ENCODE measurements around the gene GCDH. TPM values are rescaled to one million over a fixed set of nuclear protein-coding genes. Genes with fewer than 3 reads are reported as not detected.
A peak's percentile ranks its signal among the peaks of the same experiment; 100 is the strongest.

The GCDH gene
- total and polyA plus RNA-seq, 8 donors, result 17.5 to 30.8 (median 24.0) TPM; not detected in 1

DNA sequence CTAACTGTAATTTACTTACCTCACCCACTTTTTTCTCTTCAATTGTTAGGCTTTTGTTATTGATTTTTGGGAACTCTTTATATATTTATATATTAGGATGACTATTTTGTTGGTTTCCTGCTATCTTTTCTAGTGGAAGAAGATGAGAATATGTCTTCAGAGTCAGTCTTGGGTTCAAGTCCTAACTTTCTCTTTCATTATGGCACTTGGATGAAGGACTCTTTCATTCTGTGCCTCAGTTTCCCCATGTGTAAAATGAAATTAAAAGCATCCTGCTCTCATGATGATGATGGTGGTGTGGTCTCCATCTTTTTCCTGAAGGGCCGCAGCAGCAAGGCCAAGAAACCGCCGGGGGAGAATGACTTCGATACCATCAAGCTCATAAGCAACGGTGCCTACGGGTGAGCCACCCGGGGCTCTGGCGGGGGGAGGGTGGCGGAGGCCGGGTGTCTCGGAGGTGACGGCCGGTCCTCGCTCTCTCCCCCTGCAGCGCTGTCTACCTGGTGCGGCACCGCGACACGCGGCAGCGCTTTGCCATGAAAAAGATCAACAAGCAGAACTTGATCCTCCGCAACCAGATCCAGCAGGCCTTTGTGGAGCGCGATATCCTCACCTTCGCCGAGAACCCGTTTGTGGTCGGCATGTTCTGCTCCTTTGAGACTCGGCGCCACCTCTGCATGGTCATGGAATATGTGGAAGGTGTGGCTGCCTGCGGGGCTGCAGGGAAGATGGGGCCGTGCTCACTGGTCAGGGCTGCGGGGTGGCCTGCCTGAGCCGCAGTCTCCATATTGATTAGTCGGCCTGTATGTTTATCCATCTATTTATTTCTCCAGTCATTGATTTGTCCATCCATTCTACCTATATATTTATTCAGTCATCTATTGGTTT, 32.7 kb upstream of the GCDH start:
- intact Hi-C loops (cut with DNase I; ENCODE audit: low total_unique reads), result no loop called here
- 91 to 93% (median 93%) methylated on average over 31 to 35 of the region's 35 CpGs for WGBS, 5 donors
- TF ChIP-seq, protein P1, sequence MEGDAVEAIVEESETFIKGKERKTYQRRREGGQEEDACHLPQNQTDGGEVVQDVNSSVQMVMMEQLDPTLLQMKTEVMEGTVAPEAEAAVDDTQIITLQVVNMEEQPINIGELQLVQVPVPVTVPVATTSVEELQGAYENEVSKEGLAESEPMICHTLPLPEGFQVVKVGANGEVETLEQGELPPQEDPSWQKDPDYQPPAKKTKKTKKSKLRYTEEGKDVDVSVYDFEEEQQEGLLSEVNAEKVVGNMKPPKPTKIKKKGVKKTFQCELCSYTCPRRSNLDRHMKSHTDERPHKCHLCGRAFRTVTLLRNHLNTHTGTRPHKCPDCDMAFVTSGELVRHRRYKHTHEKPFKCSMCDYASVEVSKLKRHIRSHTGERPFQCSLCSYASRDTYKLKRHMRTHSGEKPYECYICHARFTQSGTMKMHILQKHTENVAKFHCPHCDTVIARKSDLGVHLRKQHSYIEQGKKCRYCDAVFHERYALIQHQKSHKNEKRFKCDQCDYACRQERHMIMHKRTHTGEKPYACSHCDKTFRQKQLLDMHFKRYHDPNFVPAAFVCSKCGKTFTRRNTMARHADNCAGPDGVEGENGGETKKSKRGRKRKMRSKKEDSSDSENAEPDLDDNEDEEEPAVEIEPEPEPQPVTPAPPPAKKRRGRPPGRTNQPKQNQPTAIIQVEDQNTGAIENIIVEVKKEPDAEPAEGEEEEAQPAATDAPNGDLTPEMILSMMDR (IDR thresholded peaks at IDR 0.05), result no peak
- TF ChIP-seq POLR2AphosphoS5 (IDR thresholded peaks at IDR 0.05) (no peak), EP300 (IDR thresholded peaks at IDR 0.05) (no peak), POLR2A (IDR thresholded peaks at IDR 0.05) (no peak)
- Histone ChIP-seq H3K36me3 (no peaks in the 10 kb centered on the region), H3K4me1 (no peaks in the 10 kb centered on the region), H3K27me3 (no peaks in the 10 kb centered on the region), H3K27ac (no peak overlapping the region), H3K9me3 (peaks cover 0 to 3% (median 0%) of the 10 kb centered on the region in 4 donors), H3K4me3 (no peak overlapping the region)
- no peak for DNase-seq

DNA sequence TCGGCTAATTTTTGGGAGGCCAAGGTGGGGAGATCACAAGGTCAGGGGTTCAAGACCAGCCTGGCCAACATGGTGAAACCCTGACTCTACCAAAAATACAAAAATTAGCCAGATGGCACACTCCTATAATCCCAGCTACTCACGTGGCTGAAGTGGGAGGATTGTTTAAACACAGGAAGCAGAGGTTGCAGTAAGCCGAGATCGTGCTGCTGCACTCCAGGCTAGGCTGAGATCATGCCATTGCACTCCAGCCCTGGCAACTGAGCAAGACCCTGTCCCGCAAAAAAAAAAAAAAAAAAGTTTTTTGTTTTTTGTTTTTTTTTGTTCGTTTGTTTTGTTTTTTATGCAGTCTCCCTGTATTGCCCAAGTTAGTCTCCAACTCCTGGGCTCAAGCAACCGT, 31.4 kb upstream of the GCDH start:
- H3K4me1 ChIP-seq, result no peaks in the 10 kb centered on the region
- peaks cover 0 to 2% (median 0%) of the 10 kb centered on the region in 3 donors for H3K27me3 ChIP-seq
- no peak for DNase-seq
- H3K36me3 ChIP-seq, result no peaks in the 10 kb centered on the region
- H3K9me3 ChIP-seq, result peaks cover 0 to 3% (median 0%) of the 10 kb centered on the region in 4 donors
- TF ChIP-seq EP300 (IDR thresholded peaks at IDR 0.05), result no peak
- TF ChIP-seq POLR2AphosphoS5 (IDR thresholded peaks at IDR 0.05), result no peak
- TF ChIP-seq POLR2A (IDR thresholded peaks at IDR 0.05), result no peak
- TF ChIP-seq, protein P1 (IDR thresholded peaks at IDR 0.05), result no peak
- 53 to 69% (median 61%) methylated on average over 7 of the region's 7 CpGs for WGBS, 5 donors
- intact Hi-C loops (cut with DNase I; ENCODE audit: low total_unique reads), result no loop called here
- H3K27ac ChIP-seq, result no peak overlapping the region
- H3K4me3 ChIP-seq, result no peak overlapping the region

DNA sequence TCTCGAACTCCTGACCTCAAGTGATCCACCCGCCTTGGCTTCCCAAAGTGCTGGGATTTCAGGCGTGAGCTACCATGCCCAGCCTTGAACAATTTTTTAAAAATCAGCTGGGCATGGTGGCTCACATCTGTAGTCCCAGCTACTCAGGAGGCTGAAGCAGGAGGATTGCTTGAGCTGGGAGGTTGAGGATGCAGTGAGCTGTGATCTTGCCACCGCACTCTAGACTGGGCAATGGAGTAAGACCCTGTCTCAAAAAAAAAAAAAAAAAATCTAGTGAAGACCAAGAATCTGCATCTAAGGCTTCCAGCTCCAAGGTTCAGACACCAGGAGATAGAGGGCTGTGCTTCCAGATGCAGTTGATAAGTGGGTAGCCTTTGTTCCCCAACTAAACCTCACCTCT, 26.8 kb upstream of the GCDH start:
- Histone ChIP-seq H3K4me1 (peaks cover 12 to 14% (median 13%) of the 10 kb centered on the region in 4 donors), H3K4me3 (no peak overlapping the region), H3K27me3 (peaks cover 0 to 10% (median 2%) of the 10 kb centered on the region in 3 donors), H3K27ac (no peak overlapping the region), H3K9me3 (no peaks in the 10 kb centered on the region), H3K36me3 (no peaks in the 10 kb centered on the region)
- WGBS, 5 donors, result 78 to 92% (median 87%) methylated on average over 3 to 4 of the region's 4 CpGs
- intact Hi-C loops (cut with DNase I; ENCODE audit: low total_unique reads), result no loop called here
- TF ChIP-seq POLR2AphosphoS5 (IDR thresholded peaks at IDR 0.05), result no peak
- TF ChIP-seq POLR2A (IDR thresholded peaks at IDR 0.05), result no peak
- TF ChIP-seq, protein P1 (IDR thresholded peaks at IDR 0.05), result no peak
- TF ChIP-seq EP300 (IDR thresholded peaks at IDR 0.05), result no peak
- no peak for DNase-seq

DNA sequence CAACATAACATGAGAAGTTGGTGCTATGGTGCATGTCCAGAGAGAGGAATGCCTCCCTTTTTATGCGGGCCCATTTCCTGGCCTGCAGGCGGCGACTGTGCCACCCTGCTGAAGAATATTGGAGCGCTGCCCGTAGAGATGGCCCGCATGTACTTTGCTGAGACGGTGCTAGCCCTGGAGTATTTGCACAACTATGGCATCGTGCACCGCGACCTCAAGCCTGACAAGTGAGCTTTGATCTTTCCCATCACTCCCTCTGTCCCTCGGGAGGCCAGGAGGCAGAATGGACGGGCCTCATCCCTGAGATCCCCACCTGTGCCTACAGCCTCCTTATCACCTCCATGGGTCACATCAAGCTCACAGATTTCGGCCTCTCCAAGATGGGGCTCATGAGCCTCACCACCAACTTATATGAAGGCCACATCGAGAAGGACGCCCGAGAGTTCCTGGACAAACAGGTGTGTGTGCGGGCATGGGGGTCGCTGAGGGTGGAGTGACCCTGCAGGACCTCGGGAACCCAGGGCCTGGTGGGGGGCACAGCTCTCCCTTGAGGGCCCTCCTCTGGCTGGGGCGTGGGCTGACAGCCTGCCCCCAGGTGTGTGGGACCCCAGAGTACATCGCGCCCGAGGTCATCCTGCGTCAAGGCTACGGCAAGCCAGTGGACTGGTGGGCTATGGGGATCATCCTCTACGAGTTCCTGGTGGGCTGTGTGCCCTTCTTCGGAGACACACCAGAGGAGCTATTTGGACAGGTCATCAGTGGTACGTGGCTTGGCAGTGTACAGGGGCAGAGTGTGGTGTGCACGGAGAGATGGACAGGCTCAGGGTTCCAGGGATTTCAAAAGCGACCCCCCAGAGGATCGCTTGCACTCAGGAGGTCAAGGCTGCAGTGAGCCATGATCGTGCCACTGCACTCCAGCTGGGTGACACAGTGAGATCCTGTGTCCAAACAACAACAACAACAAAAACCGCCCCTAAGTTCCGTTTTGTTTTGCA, 25.9 kb upstream of the GCDH start:
- WGBS, 5 donors, result 78 to 88% (median 81%) methylated on average over 30 to 34 of the region's 34 CpGs
- peak in 1 of 2 donors; percentile 55 for DNase-seq
- no peak overlapping the region for H3K27ac ChIP-seq
- peaks cover 12 to 14% (median 13%) of the 10 kb centered on the region in 4 donors for H3K4me1 ChIP-seq
- intact Hi-C loops (cut with DNase I; ENCODE audit: low total_unique reads), result no loop called here
- no peaks in the 10 kb centered on the region for H3K36me3 ChIP-seq
- H3K9me3 ChIP-seq, result no peaks in the 10 kb centered on the region
- H3K4me3 ChIP-seq, result no peak overlapping the region
- TF ChIP-seq POLR2AphosphoS5 (IDR thresholded peaks at IDR 0.05), result no peak
- no peak for TF ChIP-seq EP300 (IDR thresholded peaks at IDR 0.05)
- no peak for TF ChIP-seq POLR2A (IDR thresholded peaks at IDR 0.05)
- TF ChIP-seq, protein P1 (IDR thresholded peaks at IDR 0.05), result peak in 1 of 7 experiments; percentile 25
- peaks cover 0 to 10% (median 2%) of the 10 kb centered on the region in 3 donors for H3K27me3 ChIP-seq

Data from stomach (tissue), 9 donors.